CD4-positive, alpha-beta memory T cell (primary cell): ENCODE measurements around the gene KLK3. TPM values are rescaled to one million over a fixed set of nuclear protein-coding genes. Genes with fewer than 3 reads are reported as not detected.
"Not testable (repeated sequence)": the region's sequence is repeated elsewhere in the genome, so short reads cannot be mapped to it uniquely, and the experiment has no call there.

Experiments used
- CTCF ChIA-PET: fragments of 350-600 bp; sonication (Branson Sonifier 250); formaldehyde crosslinking; loops from one replicate; lab custom pipeline; 2021; ENCODE audit warnings: inconsistent platforms; ENCODE audit not compliant: partially characterized antibody; lab: Charles Lee
- POLR2A ChIA-PET: fragments of 350-600 bp; sonication (Branson Sonifier 250); formaldehyde crosslinking; loops from one replicate; lab custom pipeline; 2021; ENCODE audit not compliant: partially characterized antibody; lab: Charles Lee
- DNase-seq, 5 donors: peaks; one replicate each; pipeline versions ENCODE4 v3.0.0 to v3.0.0-alpha.2; 2020 to 2022; ENCODE audit warnings: mixed read lengths in 1 of 5
- H3K27ac ChIP-seq: one replicate; pipeline ENCODE4 v1.7.0; 2013; ENCODE audit warnings: low read depth, low read length
- H3K27me3 ChIP-seq: 2 replicates; pipeline ENCODE4 v1.7.0; 2013; ENCODE audit warnings: mild to moderate bottlenecking, low read length, moderate library complexity; ENCODE audit not compliant: insufficient read depth
- H3K36me3 ChIP-seq: 2 replicates; pipeline ENCODE4 v1.7.0; 2013; ENCODE audit warnings: mild to moderate bottlenecking, low read length, moderate library complexity; ENCODE audit not compliant: insufficient read depth
- H3K4me1 ChIP-seq: 2 replicates; pipeline ENCODE4 v1.7.0; 2013; ENCODE audit warnings: mild to moderate bottlenecking, low read length, moderate library complexity; ENCODE audit not compliant: insufficient read depth
- H3K4me3 ChIP-seq, 2 donors: one replicate each; pipeline ENCODE4 v1.7.0; 2013; ENCODE audit warnings: low read length in 2 of 2, mild to moderate bottlenecking in 1 of 2
- H3K9me3 ChIP-seq, 2 donors: one replicate each; pipeline ENCODE4 v1.7.0; 2013; ENCODE audit warnings: low read length in 2 of 2, control low read depth in 1 of 2; ENCODE audit not compliant: control insufficient read depth in 1 of 2
- H3K27ac Mint-ChIP-seq, 7 donors: one replicate each; pipeline ENCODE4 v1.8.0; 2020 to 2021; ENCODE audit warnings: mixed read lengths in 7 of 7, mild to moderate bottlenecking in 6 of 7, inconsistent platforms in 3 of 7, moderate library complexity in 3 of 7
- H3K27me3 Mint-ChIP-seq, 2 donors: one replicate each; pipeline ENCODE4 v1.8.0; 2020 to 2021; ENCODE audit warnings: mixed read lengths in 2 of 2
- H3K36me3 Mint-ChIP-seq, 2 donors: one replicate each; pipeline ENCODE4 v1.8.0; 2020 to 2021; ENCODE audit warnings: mixed read lengths in 2 of 2, inconsistent platforms in 1 of 2, mild to moderate bottlenecking in 1 of 2
- H3K4me1 Mint-ChIP-seq, 4 donors: one replicate each; pipeline ENCODE4 v1.8.0; 2020 to 2021; ENCODE audit warnings: mixed read lengths in 4 of 4, mild to moderate bottlenecking in 1 of 4
- H3K4me3 Mint-ChIP-seq, 8 donors: one replicate each; pipeline ENCODE4 v1.8.0; 2020 to 2021; ENCODE audit warnings: mixed read lengths in 8 of 8, mild to moderate bottlenecking in 7 of 8, moderate library complexity in 6 of 8, inconsistent platforms in 3 of 8
- H3K9me3 Mint-ChIP-seq, 8 donors: one replicate each; pipeline ENCODE4 v1.8.0; 2020 to 2021; ENCODE audit warnings: mixed read lengths in 8 of 8, mild to moderate bottlenecking in 5 of 8, inconsistent platforms in 3 of 8, moderate library complexity in 1 of 8
- intact Hi-C: fragments of 100-400 bp; cut with micrococcal nuclease; formaldehyde crosslinking; loops from one replicate; pipeline ENCODE4 v1.15.1; 2023
- polyA plus RNA-seq, 2 donors: library from polyadenylated mRNA; unstranded; fragments of 300-500 nt; fragmentation: Illumina TruSeq; gene quantifications; one replicate each; pipeline ENCODE4 v1.2.3, GENCODE V29; 2021
- total RNA-seq, 2 experiments: library from RNA; stranded (reverse); gene quantifications; one replicate each; pipeline ENCODE4 v1.2.3, GENCODE V29; 2021

KLK3 gene
- total and polyA plus RNA-seq, 4 experiments from 2014 or later: not detected

- Mint-ChIP-seq H3K27me3 (peaks cover 22 to 40% of the 10 kb centered on the region in 2 donors), H3K36me3 (no peaks in the 10 kb centered on the region), H3K9me3 (peaks cover 0 to 20% (median 7%) of the 10 kb centered on the region in 8 donors), H3K27ac (no peak overlapping the region), H3K4me1 (no peaks in the 10 kb centered on the region), H3K4me3 (no peak overlapping the region)
- no peak overlapping the region for H3K4me3 ChIP-seq
- POLR2A ChIA-PET: no interaction called here
- no peaks in the 10 kb centered on the region for H3K4me1 ChIP-seq
- intact Hi-C loops: no loop called here
- no peaks in the 10 kb centered on the region for H3K27me3 ChIP-seq
- H3K27ac ChIP-seq: no peak overlapping the region
- H3K9me3 ChIP-seq: no peaks in the 10 kb centered on the region
- no peaks in the 10 kb centered on the region for H3K36me3 ChIP-seq
- CTCF ChIA-PET: no interaction called here
- DNase-seq: no peak
Observed at GRCh38 chr19:50890422-50891252, 35.9 kb downstream of the KLK3 start.

DNA sequence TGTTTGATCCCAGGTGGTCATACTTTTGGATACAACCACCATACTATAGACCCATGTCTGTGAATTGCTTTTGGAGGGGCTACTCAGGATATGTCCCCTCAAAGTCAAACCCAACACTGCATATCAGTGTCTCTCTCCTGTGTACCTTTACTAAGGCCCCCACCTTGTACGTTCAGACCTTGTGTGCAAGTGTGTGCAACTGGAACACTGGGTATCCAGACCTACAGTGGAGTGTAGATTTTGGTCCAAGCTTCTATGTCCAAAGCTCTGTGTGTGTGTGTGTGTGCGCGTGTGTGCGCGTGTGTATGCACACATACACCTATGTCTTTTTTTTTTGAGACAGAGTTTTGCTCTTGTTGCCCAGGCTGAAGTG is 36.5 kb downstream of the KLK3 start:
- Mint-ChIP-seq H3K9me3 (peaks cover 0 to 20% (median 7%) of the 10 kb centered on the region in 8 donors), H3K27ac (no peak overlapping the region), H3K4me3 (no peak overlapping the region), H3K27me3 (peaks cover 22 to 34% of the 10 kb centered on the region in 2 donors), H3K36me3 (no peaks in the 10 kb centered on the region), H3K4me1 (no peaks in the 10 kb centered on the region)
- POLR2A ChIA-PET: no interaction called here
- Histone ChIP-seq H3K27ac (no peak overlapping the region), H3K9me3 (no peaks in the 10 kb centered on the region), H3K27me3 (no peaks in the 10 kb centered on the region), H3K4me3 (no peak overlapping the region), H3K4me1 (no peaks in the 10 kb centered on the region), H3K36me3 (no peaks in the 10 kb centered on the region)
- intact Hi-C loops: no loop called here
- DNase-seq: no peak
- CTCF ChIA-PET: no interaction called here

DNA sequence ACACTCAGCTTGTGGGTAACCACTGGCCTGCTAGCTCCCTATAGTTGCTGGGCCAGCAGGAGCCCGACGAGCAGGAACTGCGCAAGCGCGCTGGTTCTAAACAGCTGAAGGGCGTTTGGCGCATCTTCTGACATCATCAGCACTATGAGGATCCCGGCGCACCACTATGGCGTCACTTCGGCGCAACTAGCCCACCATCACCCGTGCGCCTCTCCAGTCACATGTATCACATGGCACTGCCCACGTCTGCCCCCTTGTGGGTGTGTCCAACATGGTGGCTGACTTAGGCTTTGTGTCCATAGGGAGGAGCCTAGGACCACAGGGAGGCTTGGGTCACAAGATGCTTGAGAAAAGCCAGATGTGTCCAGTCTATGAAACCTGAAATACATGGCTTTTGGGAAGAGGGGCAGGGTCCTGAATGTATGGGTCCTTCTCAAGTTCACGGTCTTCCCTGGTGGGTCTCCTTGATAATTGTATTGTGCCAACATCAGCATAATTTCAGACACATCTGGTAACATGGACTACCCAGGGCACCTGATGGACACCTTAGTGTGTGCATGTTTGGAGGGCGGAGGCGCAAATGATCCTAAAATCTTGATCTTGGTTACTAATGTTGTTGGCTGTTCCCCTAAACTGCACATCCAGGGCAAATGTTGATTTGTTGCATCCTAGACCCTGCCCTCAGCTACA is 38.5 kb downstream of the KLK3 start:
- H3K4me3 Mint-ChIP-seq: no peak overlapping the region
- Histone ChIP-seq H3K4me1 (no peaks in the 10 kb centered on the region), H3K4me3 (no peak overlapping the region), H3K27me3 (no peaks in the 10 kb centered on the region), H3K9me3 (no peaks in the 10 kb centered on the region), H3K27ac (no peak overlapping the region), H3K36me3 (no peaks in the 10 kb centered on the region)
- intact Hi-C loops: no loop called here
- ChIA-PET CTCF (no interaction called here), POLR2A (no interaction called here)
- peaks cover 15 to 38% of the 10 kb centered on the region in 2 donors for H3K27me3 Mint-ChIP-seq
- H3K27ac Mint-ChIP-seq: no peak overlapping the region
- no peak for DNase-seq
- H3K9me3 Mint-ChIP-seq: peaks cover 0 to 26% (median 10%) of the 10 kb centered on the region in 8 donors
- no peaks in the 10 kb centered on the region for H3K36me3 Mint-ChIP-seq
- no peaks in the 10 kb centered on the region for H3K4me1 Mint-ChIP-seq

DNA sequence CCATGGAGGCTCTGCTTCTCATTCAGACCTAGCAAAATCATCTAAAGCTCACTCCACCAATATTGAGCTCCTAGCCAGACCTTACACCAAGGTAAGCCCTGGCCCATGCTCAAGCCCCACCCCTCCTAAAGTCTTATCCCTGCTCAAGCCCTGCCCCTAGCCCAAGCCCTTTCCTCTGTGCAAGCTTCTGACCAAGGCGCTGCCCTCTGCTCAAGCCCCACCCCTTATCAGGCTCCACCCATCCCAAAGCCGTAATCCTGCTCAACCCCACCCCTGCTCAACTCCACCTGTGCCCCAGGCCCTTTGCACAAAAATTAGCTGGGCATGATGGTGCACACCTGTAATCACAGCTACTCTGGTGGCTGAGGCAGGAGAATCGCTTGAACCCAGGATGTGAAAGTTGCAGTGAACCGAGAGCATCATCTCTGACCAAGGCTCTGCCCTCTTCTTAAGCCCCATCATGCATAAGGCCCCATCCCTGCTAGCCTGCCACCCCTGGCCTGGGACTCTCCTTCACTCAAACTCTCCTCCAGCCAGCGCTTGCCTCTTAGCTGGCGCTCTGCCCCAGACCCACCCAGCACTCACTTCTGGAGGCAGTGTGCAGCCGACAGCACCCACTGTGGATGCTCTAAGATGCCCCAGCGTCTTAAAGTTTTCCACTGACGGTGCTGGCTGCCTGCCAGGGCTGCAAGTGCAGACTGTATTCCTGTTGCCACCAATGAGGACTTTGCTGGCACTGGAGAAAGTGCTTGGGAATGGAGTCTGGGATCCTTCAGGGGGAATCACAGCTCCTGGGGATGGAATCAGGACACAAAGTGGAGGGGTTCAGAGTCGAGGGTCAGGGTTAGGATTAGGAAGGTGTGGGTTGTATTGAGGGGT is 40.0 kb downstream of the KLK3 start:
- H3K9me3 ChIP-seq: no peaks in the 10 kb centered on the region
- H3K27ac ChIP-seq: no peak overlapping the region
- DNase-seq: no peak
- ChIA-PET CTCF (no interaction called here), POLR2A (no interaction called here)
- H3K36me3 Mint-ChIP-seq: no peaks in the 10 kb centered on the region
- no peaks in the 10 kb centered on the region for H3K36me3 ChIP-seq
- H3K27me3 Mint-ChIP-seq: peaks cover 17 to 36% of the 10 kb centered on the region in 2 donors
- intact Hi-C loops: no loop called here
- peak overlapping the region in 1 of 7 donors; percentile 57 for H3K27ac Mint-ChIP-seq
- no peak overlapping the region for H3K4me3 ChIP-seq
- peaks cover 0 to 26% (median 10%) of the 10 kb centered on the region in 8 donors for H3K9me3 Mint-ChIP-seq
- no peaks in the 10 kb centered on the region for H3K27me3 ChIP-seq
- H3K4me1 ChIP-seq: no peaks in the 10 kb centered on the region
- no peaks in the 10 kb centered on the region for H3K4me1 Mint-ChIP-seq
- H3K4me3 Mint-ChIP-seq: no peak overlapping the region

DNA sequence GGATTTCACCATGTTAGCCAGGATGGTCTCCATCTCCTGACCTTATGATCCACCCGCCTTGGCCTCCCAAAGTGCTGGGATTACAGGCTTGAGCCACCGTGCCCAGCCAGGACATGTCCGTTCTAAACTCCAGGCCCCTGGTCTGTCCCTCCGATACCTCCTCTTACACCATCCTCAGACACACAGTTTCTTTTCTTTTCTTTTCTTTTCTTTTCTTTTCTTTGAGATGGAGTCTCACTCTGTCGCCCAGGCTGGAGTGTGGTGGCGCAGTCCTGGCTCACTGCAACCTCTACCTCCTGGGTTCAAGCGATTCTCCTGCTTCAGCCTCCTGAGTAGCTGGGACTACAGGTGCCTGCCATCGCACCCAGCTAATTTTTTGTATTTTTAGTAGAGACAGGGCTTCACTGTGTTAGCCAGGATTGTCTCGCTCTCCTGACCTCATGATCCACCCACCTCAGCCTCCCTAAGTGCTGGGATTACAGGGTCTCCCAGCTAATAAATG is 41.4 kb downstream of the KLK3 start:
- H3K36me3 Mint-ChIP-seq, DNase-seq, H3K27me3 ChIP-seq, H3K4me1 Mint-ChIP-seq, CTCF ChIA-PET, H3K4me3 ChIP-seq, H3K9me3 ChIP-seq, H3K36me3 ChIP-seq, H3K27ac ChIP-seq, H3K4me3 Mint-ChIP-seq, intact Hi-C loops, POLR2A ChIA-PET, H3K4me1 ChIP-seq: not testable (repeated sequence)
- Mint-ChIP-seq H3K27me3 (peaks cover 17 to 28% of the 10 kb centered on the region in 2 donors), H3K9me3 (peaks cover 0 to 26% (median 10%) of the 10 kb centered on the region in 8 donors), H3K27ac (peak overlapping the region in 1 of 7 donors; percentile 84)

- Mint-ChIP-seq H3K4me1 (no peaks in the 10 kb centered on the region), H3K9me3 (peaks cover 0 to 26% (median 10%) of the 10 kb centered on the region in 8 donors), H3K36me3 (no peaks in the 10 kb centered on the region), H3K4me3 (no peak overlapping the region), H3K27ac (peak overlapping the region in 1 of 7 donors; percentile 17), H3K27me3 (peaks cover 17 to 26% of the 10 kb centered on the region in 2 donors)
- Histone ChIP-seq H3K4me1 (no peaks in the 10 kb centered on the region), H3K27me3 (no peaks in the 10 kb centered on the region), H3K4me3 (no peak overlapping the region), H3K27ac (no peak overlapping the region), H3K36me3 (no peaks in the 10 kb centered on the region), H3K9me3 (no peaks in the 10 kb centered on the region)
- DNase-seq: no peak
- ChIA-PET POLR2A (no interaction called here), CTCF (no interaction called here)
- intact Hi-C loops: no loop called here
Observed at GRCh38 chr19:50896591-50897190, 42.0 kb downstream of the KLK3 start.
